Endometrial microvascular endothelial cells (primary cell): ENCODE results near the gene ATP1B3. TPM values are rescaled to one million over a fixed set of nuclear protein-coding genes. Genes with fewer than 3 reads are reported as not detected.
"Not testable (repeated sequence)": the region's sequence is repeated elsewhere in the genome, so short reads cannot be mapped to it uniquely, and the experiment has no call there.

Source experiments
- in situ Hi-C: cut with HindIII; loops from 2 replicates; pipeline ENCODE4 v1.10.0; 2017; ENCODE audit warnings: low sequenced_read_pairs, low pct_unique_long_range_greater_than_20kb; ENCODE audit errors: inconsistent ontology term
- total RNA-seq: library from RNA; depleted of rRNA; stranded (reverse); fragments of >200 nt; gene quantifications from one replicate; pipeline ENCODE4 v1.2.3, GENCODE V29; 2015; ENCODE audit errors: inconsistent ontology term

Gene ATP1B3
- total RNA-seq, 1 donor from 2014 or later, result 159 TPM

DNA sequence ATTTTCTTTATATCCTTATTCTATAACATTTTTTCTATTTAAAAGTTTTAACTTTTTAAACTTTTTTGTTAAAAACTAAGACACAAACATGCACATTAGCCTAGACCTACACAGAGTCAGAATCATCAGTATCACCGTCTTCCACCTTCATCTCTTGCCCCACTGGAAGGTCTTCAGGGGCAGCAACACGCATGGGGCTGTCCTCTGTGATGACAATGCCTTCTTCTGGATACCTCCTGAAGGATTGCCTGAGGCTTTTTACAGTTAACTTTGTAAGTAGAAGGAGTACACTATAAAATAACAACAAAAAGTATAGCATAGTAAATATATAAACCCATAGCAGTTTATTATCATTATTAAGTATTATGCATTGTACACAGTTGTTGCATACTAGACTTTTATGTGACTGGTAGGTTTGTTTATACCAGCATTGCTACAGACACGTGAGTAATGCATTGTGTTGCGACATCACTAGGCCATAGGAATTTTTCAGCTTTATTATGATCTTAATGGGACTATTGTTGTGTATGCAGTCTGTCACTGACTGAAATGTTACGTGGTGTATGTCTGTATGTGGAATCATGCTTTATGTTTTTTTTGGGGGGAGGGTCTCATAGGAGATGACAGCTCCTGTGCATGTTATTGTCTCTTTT lies 18.2 kb downstream of the ATP1B3 start:
- in situ Hi-C loops, result loop anchor here (25.0 kb wide), 1 partner anchor 107 kb away; no protein-coding TSS in a partner anchor

DNA sequence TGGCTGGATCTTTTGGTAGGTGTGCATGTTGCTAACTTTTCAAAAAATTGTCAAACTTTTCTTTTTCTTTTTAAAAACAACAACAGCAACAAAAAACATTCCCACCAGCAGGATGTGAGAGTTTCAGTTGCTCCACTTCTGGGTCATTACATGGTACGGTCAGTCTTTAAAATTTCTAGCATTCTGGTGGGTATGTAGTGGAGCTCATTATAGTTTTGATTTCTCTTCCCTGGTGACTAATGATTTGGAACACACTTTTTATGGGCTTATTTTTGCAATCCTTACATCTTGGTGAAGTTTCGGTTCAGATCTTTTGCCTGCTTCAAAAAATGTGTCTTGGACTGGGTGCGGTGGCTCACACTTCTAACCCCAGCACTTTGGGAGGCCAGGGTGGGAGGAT lies 19.3 kb downstream of the ATP1B3 start:
- in situ Hi-C loops, result loop anchor here (25.0 kb wide), 1 partner anchor 108 kb away; no protein-coding TSS in a partner anchor

DNA sequence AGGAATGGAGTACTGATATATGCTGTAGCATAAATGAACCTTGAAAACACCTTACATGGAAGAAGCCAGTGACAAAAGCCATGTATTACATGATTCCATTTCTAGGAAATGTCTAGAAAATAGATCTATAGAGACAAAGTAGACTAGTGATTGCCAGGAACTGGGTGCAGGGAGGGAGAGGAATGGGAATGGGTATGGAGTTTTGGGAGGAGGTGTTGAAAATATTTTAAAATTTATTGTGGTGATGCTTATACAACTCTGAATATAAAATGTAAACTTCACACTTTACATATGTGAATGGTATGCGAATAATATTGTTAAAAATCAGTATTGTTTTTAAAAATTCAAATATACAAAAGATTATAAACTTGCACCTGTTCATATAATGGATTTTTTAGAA lies 22.5 kb downstream of the ATP1B3 start:
- in situ Hi-C loops, result loop anchor here (25.0 kb wide), 1 partner anchor 112 kb away; no protein-coding TSS in a partner anchor

DNA sequence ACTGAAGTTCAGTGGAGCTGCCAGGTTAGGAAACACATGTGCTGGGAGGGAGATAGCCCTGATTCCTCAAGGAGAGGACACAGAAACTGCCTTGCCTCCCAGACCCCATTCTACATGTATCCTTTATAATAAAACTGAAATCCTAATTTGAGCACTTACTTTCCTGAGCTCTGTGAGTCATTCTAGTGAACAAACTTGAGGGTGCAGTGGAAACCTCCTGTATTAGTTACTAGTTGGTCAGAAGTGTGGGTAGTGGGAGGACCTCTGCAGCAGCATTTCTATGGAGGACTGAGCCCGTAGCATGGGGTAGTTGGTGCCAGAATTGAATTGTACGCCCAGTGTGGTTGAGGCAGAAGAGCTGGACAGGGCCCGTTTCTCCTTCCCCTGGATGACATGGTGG lies 23.9 kb downstream of the ATP1B3 start:
- in situ Hi-C loops, result no loop called here

DNA sequence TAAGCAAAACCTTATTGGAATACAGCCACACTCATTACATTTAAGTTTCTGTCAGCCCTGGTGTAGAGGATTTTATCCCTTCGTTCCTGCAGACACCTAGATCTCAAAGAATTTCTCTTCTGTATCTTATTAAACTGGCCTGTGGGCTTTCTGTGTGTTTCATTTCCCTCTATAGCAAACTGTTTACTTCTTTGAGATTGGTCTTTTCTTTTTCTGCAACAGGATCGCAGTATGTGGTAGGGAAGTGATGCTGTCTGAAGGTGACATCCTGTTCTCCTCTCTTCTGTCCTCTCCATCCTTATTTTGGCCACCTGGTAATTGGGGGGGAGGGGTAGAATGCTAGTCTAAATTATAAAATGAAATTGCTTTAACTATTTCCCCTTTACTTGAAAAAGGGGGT lies 25.5 kb downstream of the ATP1B3 start:
- in situ Hi-C loops, result no loop called here

DNA sequence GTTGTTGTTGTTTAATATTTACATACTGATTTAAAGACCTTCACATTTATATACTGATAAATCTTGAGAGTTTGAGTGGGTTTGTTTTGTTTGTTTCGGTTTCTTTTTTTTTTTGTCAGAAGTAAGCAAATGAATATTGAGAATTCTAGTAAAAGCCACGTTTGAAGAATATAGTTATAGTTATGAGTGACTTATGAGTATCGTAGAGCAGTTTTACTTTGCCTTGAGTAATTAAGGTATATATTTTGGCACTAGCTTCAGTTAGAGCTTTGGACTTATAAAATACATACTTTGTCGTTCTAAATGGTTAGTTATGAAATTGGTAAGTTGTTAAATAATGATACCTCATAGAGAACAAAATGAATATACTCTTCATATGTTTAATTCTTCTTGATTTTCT lies 27.8 kb downstream of the ATP1B3 start:
- in situ Hi-C loops, result no loop called here

DNA sequence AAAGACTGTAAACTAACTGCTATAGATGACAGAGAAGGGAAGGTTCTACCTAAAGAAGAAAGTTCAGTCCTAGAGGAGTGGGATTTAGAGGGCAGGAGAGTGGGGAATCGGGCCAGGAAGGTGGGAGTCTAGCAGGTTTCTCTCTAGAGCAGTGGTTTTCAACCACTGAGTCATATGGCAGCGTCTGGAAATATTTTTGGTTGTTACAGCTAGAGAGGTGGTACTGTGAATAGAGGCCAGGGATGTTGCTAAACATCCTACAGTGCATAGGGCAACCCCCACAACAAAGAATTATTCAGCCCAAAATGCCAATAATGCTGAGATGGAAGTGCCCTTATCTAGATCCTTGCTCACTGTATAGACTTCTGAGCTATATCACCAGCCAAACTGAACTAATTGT lies 28.7 kb downstream of the ATP1B3 start:
- in situ Hi-C loops, result no loop called here

DNA sequence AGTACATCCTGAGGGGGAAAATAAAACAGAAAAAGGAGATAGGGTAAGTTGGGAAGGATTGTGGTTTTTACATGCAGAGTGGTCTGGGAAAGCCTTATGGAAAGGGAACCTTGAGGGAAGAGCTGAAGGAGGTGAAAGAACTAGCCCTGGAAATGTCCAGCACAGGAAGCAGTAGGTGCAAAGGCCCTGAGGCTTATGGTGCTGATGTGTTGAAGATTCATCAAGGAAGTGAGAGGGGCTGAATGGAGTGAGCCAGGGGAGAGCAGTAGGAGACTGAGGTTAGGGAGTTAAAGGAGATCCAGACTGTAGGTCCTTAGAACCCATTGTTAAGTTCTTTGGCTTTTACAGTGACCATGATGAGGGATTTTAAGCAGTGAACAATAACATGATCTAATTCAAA lies 33.0 kb downstream of the ATP1B3 start:
- in situ Hi-C loops, result no loop called here

DNA sequence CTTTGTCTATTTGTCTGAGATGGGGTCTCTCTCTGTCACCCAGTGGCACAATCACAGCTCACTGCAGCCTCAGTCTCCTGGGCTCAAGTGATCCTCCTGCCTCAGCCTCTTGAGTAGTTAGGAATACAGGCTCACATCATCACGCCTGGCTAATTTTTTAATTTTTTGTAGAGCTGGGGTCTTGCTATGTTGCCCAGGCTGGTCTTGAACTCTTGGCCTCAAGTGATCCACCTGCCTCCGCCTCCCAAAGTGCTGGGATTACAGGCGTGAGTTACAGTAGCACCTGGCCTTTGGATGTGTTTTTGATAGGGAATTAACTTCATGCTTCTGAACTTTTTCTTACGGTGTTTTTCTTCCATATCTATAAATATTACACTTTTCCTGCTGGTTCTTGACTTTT lies 33.5 kb downstream of the ATP1B3 start:
- in situ Hi-C loops, result not testable (repeated sequence)

DNA sequence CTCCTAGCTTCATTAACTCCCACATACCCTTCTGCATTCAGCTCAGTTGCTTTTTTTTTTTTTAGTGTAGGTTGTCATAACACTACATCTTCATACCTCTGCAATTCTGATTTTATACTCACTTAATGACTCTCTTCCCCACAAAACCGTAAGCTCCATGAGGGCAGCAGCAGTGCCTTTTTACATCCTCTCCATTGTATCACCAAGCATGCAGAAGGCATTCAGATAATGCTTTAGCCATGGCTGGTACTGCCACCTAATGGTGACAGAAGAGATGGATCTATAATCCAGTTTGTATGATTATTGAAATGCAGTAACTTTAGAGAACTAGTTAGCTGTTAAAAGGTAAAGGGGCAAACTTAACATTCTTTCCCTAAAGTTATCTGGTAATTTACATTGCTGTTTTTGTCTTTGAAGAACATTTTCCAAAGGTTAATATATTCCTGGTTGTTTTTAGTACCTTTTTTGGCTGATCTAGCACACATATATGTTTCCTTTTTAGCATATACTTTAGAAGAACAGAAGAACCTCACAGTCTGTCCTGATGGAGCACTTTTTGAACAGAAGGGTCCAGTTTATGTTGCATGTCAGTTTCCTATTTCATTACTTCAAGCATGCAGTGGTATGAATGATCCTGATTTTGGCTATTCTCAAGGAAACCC lies 36.8 kb downstream of the ATP1B3 start:
- in situ Hi-C loops, result no loop called here

DNA sequence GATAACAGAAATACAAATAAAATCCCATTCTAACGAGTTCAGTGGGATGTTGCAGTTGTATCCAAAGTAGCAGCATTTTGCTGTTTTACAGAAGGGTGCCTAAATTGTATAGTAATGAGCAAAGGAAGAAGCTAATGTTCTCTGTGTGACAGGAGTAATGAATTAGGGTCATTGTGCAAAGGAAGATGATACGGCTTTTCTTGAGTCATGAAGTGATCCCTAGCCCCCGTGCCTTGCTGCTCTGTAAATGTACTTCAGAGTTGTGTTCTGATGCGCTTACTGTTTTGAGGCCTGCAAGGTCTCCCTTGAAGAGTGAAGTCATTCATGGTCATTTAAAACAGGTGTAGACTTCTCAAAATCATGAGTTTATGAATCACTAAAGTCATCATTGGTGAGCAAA lies 37.9 kb downstream of the ATP1B3 start:
- in situ Hi-C loops, result no loop called here

DNA sequence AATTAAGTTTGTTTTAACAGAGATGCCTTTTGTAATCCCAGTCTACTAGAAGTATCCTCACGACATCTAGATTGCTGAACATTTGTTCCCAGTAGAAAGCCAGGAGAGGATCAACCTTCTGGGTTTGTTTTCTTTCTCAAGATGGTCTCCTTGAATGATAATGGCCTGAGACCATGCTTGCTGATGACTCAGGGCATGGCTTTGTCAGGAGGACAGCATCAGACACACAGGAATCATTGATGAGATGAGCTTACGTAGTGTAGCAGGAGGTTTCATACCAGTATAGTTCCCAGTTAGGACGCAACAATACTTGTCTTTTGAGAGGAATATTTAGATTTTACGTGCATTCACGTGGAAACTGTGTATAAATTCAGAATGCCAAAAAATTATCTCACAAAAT lies 38.6 kb downstream of the ATP1B3 start:
- in situ Hi-C loops, result no loop called here

DNA sequence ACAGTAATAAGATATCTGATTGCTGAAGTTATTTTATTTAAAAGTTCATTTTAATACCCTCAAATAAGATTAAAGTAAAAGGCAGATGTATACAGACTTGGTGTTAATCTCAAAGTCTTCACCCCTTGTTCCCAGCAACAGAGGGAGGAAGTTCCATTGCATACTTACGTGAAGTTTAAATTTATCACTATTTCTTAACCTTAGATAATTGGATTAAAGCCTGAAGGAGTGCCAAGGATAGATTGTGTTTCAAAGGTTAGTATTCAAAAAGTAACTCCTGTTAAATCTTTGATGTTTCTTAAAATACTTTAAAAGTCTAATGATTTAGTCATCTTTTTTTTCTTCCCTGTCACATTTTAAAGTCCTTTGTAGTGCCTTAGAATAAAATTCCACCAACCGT lies 39.3 kb downstream of the ATP1B3 start:
- in situ Hi-C loops, result no loop called here

DNA sequence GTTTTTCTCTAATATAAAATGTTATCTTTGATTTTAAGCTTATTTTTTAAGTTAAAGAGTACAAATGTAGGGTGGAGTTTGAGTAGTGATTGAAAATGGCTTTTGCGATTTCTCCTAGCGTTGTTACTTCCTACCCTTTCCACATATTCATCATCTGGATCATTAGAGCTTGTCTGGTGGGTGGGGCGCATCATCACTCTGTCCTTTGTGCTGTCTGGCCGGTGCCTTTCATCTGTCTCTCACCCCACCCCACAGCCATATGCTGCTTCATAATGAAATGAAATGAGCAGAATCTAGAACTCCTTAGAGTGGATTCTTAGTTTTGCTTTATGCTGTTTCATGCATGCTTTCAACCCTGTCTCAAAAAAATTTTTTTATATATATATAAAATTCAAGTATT lies 44.3 kb downstream of the ATP1B3 start:
- in situ Hi-C loops, result no loop called here

DNA sequence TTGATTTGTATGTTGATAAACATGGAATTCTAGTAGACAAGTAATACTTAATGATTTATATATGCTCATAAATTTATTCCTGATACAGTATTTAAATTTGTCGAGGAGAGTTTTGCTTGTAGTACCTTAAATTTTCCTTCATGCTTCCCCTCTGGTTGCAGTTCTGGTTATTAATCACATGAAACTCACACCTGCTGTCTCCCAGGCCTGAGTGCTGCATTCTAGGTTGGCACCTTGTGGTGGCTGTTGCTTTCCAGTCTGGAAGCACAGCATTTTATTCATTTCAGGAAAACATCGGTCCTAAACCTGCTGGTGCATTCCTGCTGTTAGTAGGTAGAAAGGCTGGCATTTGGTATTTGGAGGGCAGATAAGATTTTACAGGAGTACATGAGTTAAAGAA lies 44.9 kb downstream of the ATP1B3 start:
- in situ Hi-C loops, result no loop called here

DNA sequence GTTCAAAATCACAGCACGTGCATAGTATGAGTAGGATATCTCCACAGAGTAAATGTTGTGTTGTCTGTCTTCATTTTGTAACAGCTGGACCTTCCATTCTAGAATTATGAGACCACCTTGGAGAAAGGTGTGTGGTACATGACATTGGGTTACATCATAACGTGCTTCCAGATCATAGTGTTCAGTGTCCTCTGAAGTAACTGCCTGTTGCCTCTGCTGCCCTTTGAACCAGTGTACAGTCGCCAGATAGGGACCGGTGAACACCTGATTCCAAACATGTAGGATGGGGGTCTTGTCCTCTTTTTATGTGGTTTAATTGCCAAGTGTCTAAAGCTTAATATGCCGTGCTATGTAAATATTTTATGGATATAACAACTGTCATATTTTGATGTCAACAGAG lies 49.2 kb downstream of the ATP1B3 start:
- in situ Hi-C loops, result not testable (repeated sequence)

DNA sequence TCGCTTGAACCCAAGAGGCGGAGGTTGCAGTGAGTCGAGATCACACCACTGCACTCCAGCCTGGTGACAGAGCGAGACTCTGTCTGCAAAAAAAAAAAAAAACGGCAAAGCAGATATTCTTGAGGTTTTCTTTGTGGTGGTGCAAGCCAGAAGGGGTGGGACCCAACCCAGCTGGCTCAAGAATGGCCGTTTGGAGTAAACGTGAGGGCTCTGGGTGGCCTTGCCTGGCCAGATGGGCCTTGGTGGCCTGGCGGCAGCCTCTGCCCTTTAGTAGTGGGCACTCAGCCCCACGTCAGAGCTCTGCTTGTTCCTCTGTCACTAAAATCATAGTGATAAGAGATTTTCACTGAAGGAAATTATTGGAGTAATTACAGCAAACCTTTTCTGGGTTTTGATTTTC lies 50.5 kb downstream of the ATP1B3 start:
- in situ Hi-C loops, result no loop called here

DNA sequence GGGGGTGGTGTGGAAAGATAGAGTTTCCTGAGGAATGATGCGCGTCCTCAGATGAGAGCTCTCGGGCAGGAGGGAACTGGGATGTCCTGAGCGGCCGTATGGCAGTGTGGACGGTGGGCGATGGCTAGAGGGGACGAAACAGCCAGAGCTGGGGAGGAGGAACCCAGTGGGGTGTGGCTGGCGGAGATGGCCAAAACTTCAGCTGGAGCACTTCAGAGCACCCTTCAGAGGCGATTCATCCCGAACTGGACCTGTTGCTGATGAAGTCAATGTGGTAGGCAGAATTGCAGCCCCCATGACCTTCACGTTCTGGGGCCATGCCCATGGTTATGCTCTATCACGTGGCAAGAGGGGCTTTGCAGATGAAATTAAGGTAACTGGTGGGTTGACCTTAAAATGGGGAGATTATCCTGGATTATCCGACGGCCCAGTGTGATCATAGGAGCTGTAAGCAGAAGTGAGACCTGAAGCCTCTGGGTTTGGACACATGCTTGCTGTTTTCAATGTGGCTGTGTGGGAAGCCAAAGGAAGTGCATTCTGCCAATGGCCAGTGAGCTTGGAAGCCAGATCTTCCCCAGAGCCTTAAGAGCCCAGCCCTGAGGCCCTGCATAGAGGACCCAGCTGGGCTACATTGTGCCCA lies 52.3 kb downstream of the ATP1B3 start:
- in situ Hi-C loops, result no loop called here

DNA sequence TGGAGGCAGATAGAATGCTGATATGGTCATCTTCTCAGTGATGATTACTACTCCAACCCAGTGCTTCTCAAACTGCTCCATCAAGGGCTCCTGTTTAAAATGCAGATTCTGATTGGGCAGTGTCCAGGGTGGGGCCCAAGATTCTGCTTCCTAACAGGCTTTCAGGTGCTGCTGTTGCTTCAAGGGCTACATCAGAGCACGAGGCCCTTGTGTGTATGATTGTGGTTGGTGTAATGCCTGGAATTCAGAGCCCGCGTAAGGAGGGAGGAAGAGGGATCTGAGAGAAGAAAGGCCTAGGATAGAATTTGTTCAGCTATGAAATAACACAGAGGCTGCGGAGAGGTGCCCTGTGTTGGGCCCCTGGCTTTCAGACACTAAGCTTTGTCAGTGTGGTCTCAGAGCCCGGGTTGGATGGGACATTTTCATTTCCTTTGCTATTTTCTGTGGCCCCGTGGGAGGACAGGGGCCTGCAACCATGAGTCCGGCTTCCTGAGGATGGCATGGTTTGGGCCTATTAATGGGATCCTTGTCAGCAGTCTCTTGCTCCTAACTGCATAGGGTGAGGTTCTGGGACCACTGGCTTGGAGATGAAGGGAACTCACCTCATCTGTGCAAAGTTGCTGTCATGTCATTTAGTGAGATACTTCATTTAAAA lies 53.0 kb downstream of the ATP1B3 start:
- in situ Hi-C loops, result no loop called here

DNA sequence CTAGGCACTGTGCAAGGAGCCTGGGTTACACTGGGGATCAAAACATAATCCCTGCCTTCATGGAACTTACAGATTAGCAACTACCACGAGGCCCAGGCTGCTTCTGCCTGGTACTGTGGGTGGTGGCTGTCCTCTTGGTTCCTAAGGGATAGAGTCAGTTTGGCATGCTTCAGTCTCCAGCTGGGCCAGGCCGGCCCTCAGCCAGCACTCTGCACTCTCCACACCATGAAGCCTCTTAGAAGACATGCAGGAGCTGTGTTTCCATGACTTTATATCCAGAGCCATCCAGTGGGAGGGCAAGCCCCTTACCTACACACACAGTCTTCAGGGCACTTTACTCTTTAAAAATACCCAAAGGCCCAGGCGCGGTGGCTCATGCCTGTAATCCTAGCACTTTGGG lies 54.4 kb downstream of the ATP1B3 start:
- in situ Hi-C loops, result no loop called here
